ENCODE results near the gene ZGPAT.

Gene ZGPAT

GRCh38 chr20:63743210-63743970 lies 35.6 kb downstream of the ZGPAT start:
- TF ChIP-seq CTCF (IDR thresholded peaks at IDR 0.05), result no peak
- no peaks in the 10 kb centered on the region for H3K27me3 Mint-ChIP-seq (ENCODE audit: low read depth, poor library complexity)
- no peak overlapping the region for H3K4me3 Mint-ChIP-seq
- no peaks in the 10 kb centered on the region for H3K9me3 Mint-ChIP-seq
- peaks cover 9% of the 10 kb centered on the region for H3K4me1 Mint-ChIP-seq
- no peak for DNase-seq
- H3K27ac Mint-ChIP-seq, result peak overlapping the region; percentile 92
- H3K36me3 Mint-ChIP-seq (ENCODE audit: low read depth), result peaks cover 10% of the 10 kb centered on the region

- TF ChIP-seq CTCF (IDR thresholded peaks at IDR 0.05), result no peak
- Mint-ChIP-seq H3K4me3 (no peak overlapping the region), H3K9me3 (no peaks in the 10 kb centered on the region), H3K27me3 (ENCODE audit: low read depth, poor library complexity) (no peaks in the 10 kb centered on the region), H3K36me3 (ENCODE audit: low read depth) (peaks cover 10% of the 10 kb centered on the region), H3K27ac (peak overlapping the region; percentile 92), H3K4me1 (peaks cover 14% of the 10 kb centered on the region)
- DNase-seq, result no peak
Observed at GRCh38 chr20:63744158-63744557, 36.3 kb downstream of the ZGPAT start.

- no peaks in the 10 kb centered on the region for H3K27me3 Mint-ChIP-seq (ENCODE audit: low read depth, poor library complexity)
- H3K4me1 Mint-ChIP-seq, result peaks cover 14% of the 10 kb centered on the region
- H3K27ac Mint-ChIP-seq, result peak overlapping the region; percentile 68
- no peak for TF ChIP-seq CTCF (IDR thresholded peaks at IDR 0.05)
- H3K9me3 Mint-ChIP-seq, result no peaks in the 10 kb centered on the region
- no peak for DNase-seq
- no peak overlapping the region for H3K4me3 Mint-ChIP-seq
- peaks cover 10% of the 10 kb centered on the region for H3K36me3 Mint-ChIP-seq (ENCODE audit: low read depth)
Observed at GRCh38 chr20:63744574-63745423, 37.0 kb downstream of the ZGPAT start.

GRCh38 chr20:63745424-63745805 lies 37.6 kb downstream of the ZGPAT start:
- Mint-ChIP-seq H3K36me3 (ENCODE audit: low read depth) (peaks cover 10% of the 10 kb centered on the region), H3K27ac (no peak overlapping the region), H3K4me1 (peaks cover 14% of the 10 kb centered on the region), H3K9me3 (no peaks in the 10 kb centered on the region), H3K27me3 (ENCODE audit: low read depth, poor library complexity) (no peaks in the 10 kb centered on the region), H3K4me3 (no peak overlapping the region)
- TF ChIP-seq CTCF (IDR thresholded peaks at IDR 0.05), result no peak
- no peak for DNase-seq

- peaks cover 14% of the 10 kb centered on the region for H3K4me1 Mint-ChIP-seq
- DNase-seq, result no peak
- H3K4me3 Mint-ChIP-seq, result no peak overlapping the region
- H3K27me3 Mint-ChIP-seq (ENCODE audit: low read depth, poor library complexity), result no peaks in the 10 kb centered on the region
- H3K9me3 Mint-ChIP-seq, result no peaks in the 10 kb centered on the region
- peaks cover 10% of the 10 kb centered on the region for H3K36me3 Mint-ChIP-seq (ENCODE audit: low read depth)
- peak overlapping the region; percentile 86 for H3K27ac Mint-ChIP-seq
- TF ChIP-seq CTCF (IDR thresholded peaks at IDR 0.05), result no peak
Observed at GRCh38 chr20:63745961-63746731, 38.3 kb downstream of the ZGPAT start.
